OCI-LY7 (cell line): Measurements from ENCODE around the gene ISOC1.

Experiments
- CTCF ChIP-seq: fragments of 200-600 bp; sonication (generic); conservative IDR thresholded peaks from 2 replicates; pipeline ENCODE4 v1.5.1; 2014; ENCODE audit warnings: mild to moderate bottlenecking, antibody characterized with exemption, low read length, moderate library complexity, mixed read lengths
- EZH2phosphoT487 ChIP-seq: fragments of 200-600 bp; sonication (generic); IDR thresholded peaks from 2 replicates; pipeline ENCODE4 v1.6.1; 2018; ENCODE audit warnings: low read depth, borderline replicate concordance, mild to moderate bottlenecking, mixed run types, antibody characterized with exemption, low read length, moderate library complexity, mixed read lengths

- TF ChIP-seq CTCF (no peak), EZH2phosphoT487 (no peak)
Measured at GRCh38 chr5:129137637-129138036, 43.1 kb downstream of the ISOC1 start.
